Neural progenitor cell (in vitro differentiated cells): ENCODE measurements around the gene CELA3A.
"Not testable (repeated sequence)": the region's sequence is repeated elsewhere in the genome, so short reads cannot be mapped to it uniquely, and the experiment has no call there.

Source experiments
- EZH2 ChIP-seq: fragments of 200-600 bp; sonication (generic); IDR thresholded peaks from 2 replicates; pipeline ENCODE4 v1.6.1; 2017; ENCODE audit warnings: antibody characterized with exemption, mild to moderate bottlenecking, moderate library complexity
- EZH2phosphoT487 ChIP-seq: fragments of 200-600 bp; sonication (generic); IDR thresholded peaks from 2 replicates; pipeline ENCODE4 v1.6.1; 2017; ENCODE audit warnings: antibody characterized with exemption
- TF ChIP-seq, protein P1 (sequence below): fragments of 200-600 bp; sonication (generic); IDR thresholded peaks from 2 replicates; pipeline ENCODE4 v1.5.1; 2017; ENCODE audit warnings: antibody characterized with exemption, mild to moderate bottlenecking

DNA sequence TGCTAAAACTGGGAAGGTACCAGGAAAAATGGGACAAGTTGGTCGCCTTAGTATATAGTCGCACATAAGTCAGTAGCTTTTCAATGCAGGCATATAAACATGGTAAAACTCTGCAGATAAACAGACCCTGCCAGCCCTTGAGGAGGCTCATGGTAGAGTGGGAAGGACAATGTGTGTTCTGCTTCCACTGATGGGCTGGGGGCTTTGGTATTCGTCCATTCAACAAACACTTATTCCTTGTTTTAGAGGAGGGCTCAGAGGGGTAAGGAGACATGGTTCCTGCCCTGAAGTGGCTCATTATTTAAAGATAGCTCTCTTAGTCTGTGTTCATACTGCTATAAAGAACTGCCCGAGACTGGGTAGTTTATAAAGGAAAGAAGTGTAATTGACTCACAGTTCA is 11.3 kb downstream of the CELA3A start:
- TF ChIP-seq, protein P1, sequence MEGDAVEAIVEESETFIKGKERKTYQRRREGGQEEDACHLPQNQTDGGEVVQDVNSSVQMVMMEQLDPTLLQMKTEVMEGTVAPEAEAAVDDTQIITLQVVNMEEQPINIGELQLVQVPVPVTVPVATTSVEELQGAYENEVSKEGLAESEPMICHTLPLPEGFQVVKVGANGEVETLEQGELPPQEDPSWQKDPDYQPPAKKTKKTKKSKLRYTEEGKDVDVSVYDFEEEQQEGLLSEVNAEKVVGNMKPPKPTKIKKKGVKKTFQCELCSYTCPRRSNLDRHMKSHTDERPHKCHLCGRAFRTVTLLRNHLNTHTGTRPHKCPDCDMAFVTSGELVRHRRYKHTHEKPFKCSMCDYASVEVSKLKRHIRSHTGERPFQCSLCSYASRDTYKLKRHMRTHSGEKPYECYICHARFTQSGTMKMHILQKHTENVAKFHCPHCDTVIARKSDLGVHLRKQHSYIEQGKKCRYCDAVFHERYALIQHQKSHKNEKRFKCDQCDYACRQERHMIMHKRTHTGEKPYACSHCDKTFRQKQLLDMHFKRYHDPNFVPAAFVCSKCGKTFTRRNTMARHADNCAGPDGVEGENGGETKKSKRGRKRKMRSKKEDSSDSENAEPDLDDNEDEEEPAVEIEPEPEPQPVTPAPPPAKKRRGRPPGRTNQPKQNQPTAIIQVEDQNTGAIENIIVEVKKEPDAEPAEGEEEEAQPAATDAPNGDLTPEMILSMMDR: not testable (repeated sequence)
- TF ChIP-seq EZH2, EZH2phosphoT487: not testable (repeated sequence)
